ENCODE results near the gene CAMK2D.

Gene CAMK2D

GRCh38 chr4:113537203-113537602, 224.3 kb downstream of the CAMK2D start:
- Histone ChIP-seq H3K9me3 (ENCODE audit: control insufficient read depth, low read length) (no peaks in the 10 kb centered on the region), H3K27me3 (replicated peaks; ENCODE audit: control insufficient read depth, insufficient read depth, low read length) (no peaks in the 10 kb centered on the region), H3K9ac (ENCODE audit: low read length) (no peak overlapping the region), H3K36me3 (ENCODE audit: control insufficient read depth, insufficient read depth, low read length, severe bottlenecking) (peaks cover 45% of the 10 kb centered on the region), H3K4me3 (ENCODE audit: low read length) (no peak overlapping the region), H3K4me1 (ENCODE audit: control insufficient read depth, insufficient read depth, low read length) (peaks cover 22% of the 10 kb centered on the region)
- no peak for DNase-seq (ENCODE audit: low read depth)

GRCh38 chr4:113534711-113535110, 226.8 kb downstream of the CAMK2D start:
- Histone ChIP-seq H3K9me3 (ENCODE audit: control insufficient read depth, low read length) (no peaks in the 10 kb centered on the region), H3K36me3 (ENCODE audit: control insufficient read depth, insufficient read depth, low read length, severe bottlenecking) (peaks cover 67% of the 10 kb centered on the region), H3K27me3 (replicated peaks; ENCODE audit: control insufficient read depth, insufficient read depth, low read length) (no peaks in the 10 kb centered on the region), H3K4me3 (ENCODE audit: low read length) (no peak overlapping the region), H3K4me1 (ENCODE audit: control insufficient read depth, insufficient read depth, low read length) (peaks cover 16% of the 10 kb centered on the region), H3K9ac (ENCODE audit: low read length) (no peak overlapping the region)
- peak; percentile 67 for DNase-seq (ENCODE audit: low read depth)

GRCh38 chr4:113531572-113531971, 230.0 kb downstream of the CAMK2D start:
- Histone ChIP-seq H3K9ac (ENCODE audit: low read length) (no peak overlapping the region), H3K4me3 (ENCODE audit: low read length) (no peak overlapping the region), H3K36me3 (ENCODE audit: control insufficient read depth, insufficient read depth, low read length, severe bottlenecking) (peaks cover 85% of the 10 kb centered on the region), H3K9me3 (ENCODE audit: control insufficient read depth, low read length) (no peaks in the 10 kb centered on the region), H3K4me1 (ENCODE audit: control insufficient read depth, insufficient read depth, low read length) (no peaks in the 10 kb centered on the region), H3K27me3 (replicated peaks; ENCODE audit: control insufficient read depth, insufficient read depth, low read length) (no peaks in the 10 kb centered on the region)
- DNase-seq (ENCODE audit: low read depth): no peak

- DNase-seq (ENCODE audit: low read depth): no peak
- Histone ChIP-seq H3K27me3 (replicated peaks; ENCODE audit: control insufficient read depth, insufficient read depth, low read length) (no peaks in the 10 kb centered on the region), H3K36me3 (ENCODE audit: control insufficient read depth, insufficient read depth, low read length, severe bottlenecking) (peaks cover 92% of the 10 kb centered on the region), H3K9me3 (ENCODE audit: control insufficient read depth, low read length) (no peaks in the 10 kb centered on the region), H3K9ac (ENCODE audit: low read length) (no peak overlapping the region), H3K4me3 (ENCODE audit: low read length) (no peak overlapping the region), H3K4me1 (ENCODE audit: control insufficient read depth, insufficient read depth, low read length) (peaks cover 10% of the 10 kb centered on the region)
Observed at GRCh38 chr4:113528395-113528794, 233.1 kb downstream of the CAMK2D start.

GRCh38 chr4:113525521-113525920, 236.0 kb downstream of the CAMK2D start:
- Histone ChIP-seq H3K4me1 (ENCODE audit: control insufficient read depth, insufficient read depth, low read length) (peaks cover 10% of the 10 kb centered on the region), H3K9me3 (ENCODE audit: control insufficient read depth, low read length) (no peaks in the 10 kb centered on the region), H3K9ac (ENCODE audit: low read length) (no peak overlapping the region), H3K36me3 (ENCODE audit: control insufficient read depth, insufficient read depth, low read length, severe bottlenecking) (peaks cover 92% of the 10 kb centered on the region), H3K4me3 (ENCODE audit: low read length) (no peak overlapping the region), H3K27me3 (replicated peaks; ENCODE audit: control insufficient read depth, insufficient read depth, low read length) (no peaks in the 10 kb centered on the region)
- DNase-seq (ENCODE audit: low read depth): no peak

GRCh38 chr4:113524505-113525186, 236.9 kb downstream of the CAMK2D start:
- H3K27me3 ChIP-seq (replicated peaks; ENCODE audit: control insufficient read depth, insufficient read depth, low read length): no peaks in the 10 kb centered on the region
- DNase-seq (ENCODE audit: low read depth): no peak
- no peak overlapping the region for H3K9ac ChIP-seq (ENCODE audit: low read length)
- H3K9me3 ChIP-seq (ENCODE audit: control insufficient read depth, low read length): no peaks in the 10 kb centered on the region
- H3K36me3 ChIP-seq (ENCODE audit: control insufficient read depth, insufficient read depth, low read length, severe bottlenecking): peaks cover 92% of the 10 kb centered on the region
- no peak overlapping the region for H3K4me3 ChIP-seq (ENCODE audit: low read length)
- H3K4me1 ChIP-seq (ENCODE audit: control insufficient read depth, insufficient read depth, low read length): peaks cover 10% of the 10 kb centered on the region

- peaks cover 10% of the 10 kb centered on the region for H3K4me1 ChIP-seq (ENCODE audit: control insufficient read depth, insufficient read depth, low read length)
- no peak overlapping the region for H3K9ac ChIP-seq (ENCODE audit: low read length)
- H3K27me3 ChIP-seq (replicated peaks; ENCODE audit: control insufficient read depth, insufficient read depth, low read length): no peaks in the 10 kb centered on the region
- H3K4me3 ChIP-seq (ENCODE audit: low read length): no peak overlapping the region
- H3K9me3 ChIP-seq (ENCODE audit: control insufficient read depth, low read length): no peaks in the 10 kb centered on the region
- peaks cover 92% of the 10 kb centered on the region for H3K36me3 ChIP-seq (ENCODE audit: control insufficient read depth, insufficient read depth, low read length, severe bottlenecking)
- DNase-seq (ENCODE audit: low read depth): no peak
Observed at GRCh38 chr4:113524096-113524495, 237.4 kb downstream of the CAMK2D start.

- no peak overlapping the region for H3K4me3 ChIP-seq (ENCODE audit: low read length)
- H3K4me1 ChIP-seq (ENCODE audit: control insufficient read depth, insufficient read depth, low read length): peaks cover 10% of the 10 kb centered on the region
- no peaks in the 10 kb centered on the region for H3K9me3 ChIP-seq (ENCODE audit: control insufficient read depth, low read length)
- H3K27me3 ChIP-seq (replicated peaks; ENCODE audit: control insufficient read depth, insufficient read depth, low read length): no peaks in the 10 kb centered on the region
- H3K9ac ChIP-seq (ENCODE audit: low read length): no peak overlapping the region
- DNase-seq (ENCODE audit: low read depth): no peak
- H3K36me3 ChIP-seq (ENCODE audit: control insufficient read depth, insufficient read depth, low read length, severe bottlenecking): peaks cover 90% of the 10 kb centered on the region
Observed at GRCh38 chr4:113522433-113522832, 239.1 kb downstream of the CAMK2D start.

- peaks cover 17% of the 10 kb centered on the region for H3K4me1 ChIP-seq (ENCODE audit: control insufficient read depth, insufficient read depth, low read length)
- H3K9ac ChIP-seq (ENCODE audit: low read length): no peak overlapping the region
- DNase-seq (ENCODE audit: low read depth): no peak
- H3K4me3 ChIP-seq (ENCODE audit: low read length): no peak overlapping the region
- H3K27me3 ChIP-seq (replicated peaks; ENCODE audit: control insufficient read depth, insufficient read depth, low read length): no peaks in the 10 kb centered on the region
- no peaks in the 10 kb centered on the region for H3K9me3 ChIP-seq (ENCODE audit: control insufficient read depth, low read length)
- peaks cover 94% of the 10 kb centered on the region for H3K36me3 ChIP-seq (ENCODE audit: control insufficient read depth, insufficient read depth, low read length, severe bottlenecking)
Observed at GRCh38 chr4:113513382-113513781, 248.2 kb downstream of the CAMK2D start.

- Histone ChIP-seq H3K36me3 (ENCODE audit: control insufficient read depth, insufficient read depth, low read length, severe bottlenecking) (peaks cover 96% of the 10 kb centered on the region), H3K9me3 (ENCODE audit: control insufficient read depth, low read length) (no peaks in the 10 kb centered on the region), H3K27me3 (replicated peaks; ENCODE audit: control insufficient read depth, insufficient read depth, low read length) (no peaks in the 10 kb centered on the region), H3K9ac (ENCODE audit: low read length) (no peak overlapping the region), H3K4me3 (ENCODE audit: low read length) (no peak overlapping the region), H3K4me1 (ENCODE audit: control insufficient read depth, insufficient read depth, low read length) (peaks cover 17% of the 10 kb centered on the region)
- DNase-seq (ENCODE audit: low read depth): no peak
Observed at GRCh38 chr4:113512880-113513279, 248.7 kb downstream of the CAMK2D start.

- no peaks in the 10 kb centered on the region for H3K27me3 ChIP-seq (replicated peaks; ENCODE audit: control insufficient read depth, insufficient read depth, low read length)
Observed at GRCh38 chr4:113511944-113512343, 249.6 kb downstream of the CAMK2D start.

GRCh38 chr4:113509851-113510250, 251.7 kb downstream of the CAMK2D start:
- Histone ChIP-seq H3K27me3 (replicated peaks; ENCODE audit: control insufficient read depth, insufficient read depth, low read length) (no peaks in the 10 kb centered on the region), H3K4me3 (ENCODE audit: low read length) (no peak overlapping the region), H3K4me1 (ENCODE audit: control insufficient read depth, insufficient read depth, low read length) (peaks cover 4% of the 10 kb centered on the region), H3K36me3 (ENCODE audit: control insufficient read depth, insufficient read depth, low read length, severe bottlenecking) (peaks cover 97% of the 10 kb centered on the region), H3K9ac (ENCODE audit: low read length) (no peak overlapping the region), H3K9me3 (ENCODE audit: control insufficient read depth, low read length) (no peaks in the 10 kb centered on the region)
- no peak for DNase-seq (ENCODE audit: low read depth)

More at GRCh38 chr4:113511944-113512343, 249.6 kb downstream of the CAMK2D start:
- Histone ChIP-seq H3K4me1 (ENCODE audit: control insufficient read depth, insufficient read depth, low read length) (peaks cover 17% of the 10 kb centered on the region), H3K4me3 (ENCODE audit: low read length) (no peak overlapping the region), H3K36me3 (ENCODE audit: control insufficient read depth, insufficient read depth, low read length, severe bottlenecking) (peaks cover 96% of the 10 kb centered on the region), H3K9me3 (ENCODE audit: control insufficient read depth, low read length) (no peaks in the 10 kb centered on the region), H3K9ac (ENCODE audit: low read length) (no peak overlapping the region)
- no peak for DNase-seq (ENCODE audit: low read depth)
